HL-60 (cell line): ENCODE data around the gene SHISA6.

ENCODE experiments used
- DNase-seq, 2 experiments: peaks; one replicate each; pipeline ENCODE4 v3.0.0-alpha.2; 2010 to 2020; ENCODE audit warnings: low read depth in 1 of 2, low spot score in 1 of 2
- H3K27ac ChIP-seq: fragments of 250-450 bp; sonication (Bioruptor Pico); replicated peaks from 2 replicates; pipeline ENCODE4 v1.5.1; 2020; ENCODE audit warnings: mild to moderate bottlenecking, moderate library complexity
- H3K27me3 ChIP-seq: fragments of 250-450 bp; sonication (Bioruptor Pico); 2 replicates; pipeline ENCODE4 v1.5.1; 2021; ENCODE audit warnings: mild to moderate bottlenecking, moderate library complexity; ENCODE audit not compliant: insufficient read depth, poor library complexity, severe bottlenecking
- H3K4me3 ChIP-seq: replicated peaks from 2 replicates; pipeline ENCODE4 v1.5.1; 2011; ENCODE audit warnings: mild to moderate bottlenecking, control low read depth, low read length; ENCODE audit not compliant: insufficient read depth
- CTCF ChIP-seq: IDR thresholded peaks from one replicate; pipeline ENCODE4 v1.5.1; 2011; ENCODE audit warnings: low read length, control low read depth, inconsistent platforms; ENCODE audit not compliant: insufficient read depth
- GABPA ChIP-seq: IDR thresholded peaks from 2 replicates; pipeline ENCODE4 v1.6.1; 2012; ENCODE audit warnings: low read depth
- POLR2AphosphoS5 ChIP-seq: IDR thresholded peaks from 2 replicates; pipeline ENCODE4 v1.6.1; 2012; ENCODE audit warnings: low read depth
- REST ChIP-seq: IDR thresholded peaks from 2 replicates; pipeline ENCODE4 v1.6.1; 2012; ENCODE audit warnings: low read depth; ENCODE audit not compliant: insufficient replicate concordance
- SPI1 ChIP-seq: IDR thresholded peaks from 2 replicates; pipeline ENCODE4 v1.6.1; 2012; ENCODE audit warnings: low read depth, mild to moderate bottlenecking, borderline replicate concordance

SHISA6 gene

GRCh38 chr17:11539637-11540036, 298.6 kb downstream of the SHISA6 start:
- no peak for TF ChIP-seq REST
- no peak for TF ChIP-seq CTCF
- TF ChIP-seq POLR2AphosphoS5: no peak
- TF ChIP-seq GABPA: no peak
- no peak for TF ChIP-seq SPI1
- DNase-seq: no peak
- no peaks in the 10 kb centered on the region for H3K27me3 ChIP-seq
- no peak overlapping the region for H3K27ac ChIP-seq
- H3K4me3 ChIP-seq: no peak overlapping the region

GRCh38 chr17:11545002-11545401, 304.0 kb downstream of the SHISA6 start:
- no peak overlapping the region for H3K27ac ChIP-seq
- H3K27me3 ChIP-seq: no peaks in the 10 kb centered on the region
- no peak overlapping the region for H3K4me3 ChIP-seq
- TF ChIP-seq REST (no peak), SPI1 (no peak), CTCF (no peak), GABPA (no peak), POLR2AphosphoS5 (no peak)
- no peak for DNase-seq

- DNase-seq: no peak
- H3K4me3 ChIP-seq: no peak overlapping the region
- no peak overlapping the region for H3K27ac ChIP-seq
- H3K27me3 ChIP-seq: no peaks in the 10 kb centered on the region
- TF ChIP-seq CTCF (no peak), POLR2AphosphoS5 (no peak), SPI1 (no peak), GABPA (no peak), REST (no peak)
These were observed 304.7 kb downstream of the SHISA6 start for GRCh38 chr17:11545696-11546095.
